H9 (cell line): ENCODE measurements around the gene EFTUD2. TPM values are rescaled to one million over a fixed set of nuclear protein-coding genes. Genes with fewer than 3 reads are reported as not detected.
A peak's percentile ranks its signal among the peaks of the same experiment; 100 is the strongest.

Experiments
- DNase-seq: peaks from one replicate; pipeline ENCODE4 v3.0.0-alpha.2; 2017
- H2AFZ ChIP-seq: one replicate; pipeline ENCODE4 v1.6.1; 2013; ENCODE audit warnings: mild to moderate bottlenecking, low read length, control low read depth, moderate library complexity
- H2AK5ac ChIP-seq: 2 replicates; pipeline ENCODE4 v1.6.1; 2013; ENCODE audit warnings: low read length, control low read depth, mixed read lengths; ENCODE audit not compliant: insufficient read length
- H2BK120ac ChIP-seq: one replicate; pipeline ENCODE4 v1.6.1; 2013; ENCODE audit warnings: low read depth, mild to moderate bottlenecking, low read length, control low read depth, inconsistent platforms; ENCODE audit not compliant: poor library complexity, severe bottlenecking
- H2BK12ac ChIP-seq: 2 replicates; pipeline ENCODE4 v1.6.1; 2013; ENCODE audit warnings: low read length, control low read depth, mixed read lengths, low read depth; ENCODE audit not compliant: insufficient read length
- H2BK15ac ChIP-seq: 2 replicates; pipeline ENCODE4 v1.6.1; 2013; ENCODE audit warnings: low read depth, low read length, control low read depth
- H2BK20ac ChIP-seq: one replicate; pipeline ENCODE4 v1.6.1; 2013; ENCODE audit warnings: low read depth, mild to moderate bottlenecking, low read length, control low read depth, inconsistent platforms; ENCODE audit not compliant: poor library complexity, severe bottlenecking
- H2BK5ac ChIP-seq: 2 replicates; pipeline ENCODE4 v1.6.1; 2013; ENCODE audit warnings: low read length, control low read depth, mixed read lengths; ENCODE audit not compliant: insufficient read length
- H3K14ac ChIP-seq: 2 replicates; pipeline ENCODE4 v1.6.1; 2013; ENCODE audit warnings: low read length, control low read depth; ENCODE audit not compliant: insufficient read depth
- H3K18ac ChIP-seq: 2 replicates; pipeline ENCODE4 v1.6.1; 2013; ENCODE audit warnings: low read depth, mild to moderate bottlenecking, mixed read lengths, low read length, control low read depth; ENCODE audit not compliant: insufficient read length
- H3K23ac ChIP-seq: 2 replicates; pipeline ENCODE4 v1.6.1; 2013; ENCODE audit warnings: low read length, control low read depth, mixed read lengths, low read depth; ENCODE audit not compliant: insufficient read length
- H3K23me2 ChIP-seq: 2 replicates; pipeline ENCODE4 v1.6.1; 2013; ENCODE audit warnings: low read depth, mild to moderate bottlenecking, mixed read lengths, low read length, control low read depth; ENCODE audit not compliant: insufficient read length, poor library complexity, severe bottlenecking
- H3K27ac ChIP-seq: 2 replicates; pipeline ENCODE4 v1.5.1; 2013; ENCODE audit warnings: low read length, control low read depth, mixed read lengths, low read depth; ENCODE audit not compliant: insufficient read length
- H3K27me3 ChIP-seq: 2 replicates; pipeline ENCODE4 v1.6.1; 2013; ENCODE audit warnings: low read length, control low read depth, inconsistent platforms; ENCODE audit not compliant: insufficient read depth
- H3K4ac ChIP-seq: 2 replicates; pipeline ENCODE4 v1.6.1; 2013; ENCODE audit warnings: low read depth, mild to moderate bottlenecking, control low read depth, inconsistent platforms, low read length, moderate library complexity
- H3K4me1 ChIP-seq: 2 replicates; pipeline ENCODE4 v1.6.1; 2013; ENCODE audit warnings: low read length, control low read depth, inconsistent platforms; ENCODE audit not compliant: insufficient read depth
- H3K4me2 ChIP-seq: 2 replicates; pipeline ENCODE4 v1.6.1; 2013; ENCODE audit warnings: low read length, control low read depth, mixed read lengths; ENCODE audit not compliant: insufficient read length, insufficient read depth
- H3K56ac ChIP-seq: 2 replicates; pipeline ENCODE4 v1.6.1; 2013; ENCODE audit warnings: low read depth, mild to moderate bottlenecking, mixed read lengths, low read length, control low read depth; ENCODE audit not compliant: insufficient read length
- H3K79me1 ChIP-seq: 2 replicates; pipeline ENCODE4 v1.6.1; 2013; ENCODE audit warnings: low read depth, mild to moderate bottlenecking, moderate library complexity, low read length, control low read depth, inconsistent platforms; ENCODE audit not compliant: insufficient read depth, poor library complexity, severe bottlenecking
- H3K79me2 ChIP-seq: 2 replicates; pipeline ENCODE4 v1.6.1; 2013; ENCODE audit warnings: low read length, control low read depth, inconsistent platforms; ENCODE audit not compliant: insufficient read depth
- H3K9ac ChIP-seq: 2 replicates; pipeline ENCODE4 v1.6.1; 2013; ENCODE audit warnings: low read length, control low read depth, mixed read lengths; ENCODE audit not compliant: insufficient read length; ENCODE audit errors: extremely low read depth
- H3K9me3 ChIP-seq: one replicate; pipeline ENCODE4 v1.6.1; 2013; ENCODE audit warnings: low read depth, low read length, inconsistent platforms; ENCODE audit not compliant: control insufficient read depth
- H3T11ph ChIP-seq: one replicate; pipeline ENCODE4 v1.6.1; 2013; ENCODE audit warnings: mild to moderate bottlenecking, low read length, control low read depth, inconsistent platforms
- H4K20me1 ChIP-seq: one replicate; pipeline ENCODE4 v1.6.1; 2013; ENCODE audit not compliant: control insufficient read depth, insufficient read length, insufficient read depth
- H4K5ac ChIP-seq: 2 replicates; pipeline ENCODE4 v1.6.1; 2013; ENCODE audit warnings: low read depth, mild to moderate bottlenecking, mixed read lengths, low read length, control low read depth; ENCODE audit not compliant: insufficient read length
- H4K8ac ChIP-seq: replicated peaks from 2 replicates; pipeline ENCODE4 v1.6.1; 2013; ENCODE audit warnings: low read length, control low read depth, mixed read lengths, low read depth; ENCODE audit not compliant: insufficient read length
- H4K91ac ChIP-seq: 2 replicates; pipeline ENCODE4 v1.6.1; 2013; ENCODE audit warnings: low read depth, mild to moderate bottlenecking, moderate library complexity, mixed read lengths, low read length, control low read depth; ENCODE audit not compliant: insufficient read length
- H3K27ac Mint-ChIP-seq, 3 experiments: 2 replicates in 2 of 3; 3 replicates in 1 of 3; pipeline ENCODE4 v1.8.0; 2020 to 2021; ENCODE audit warnings: mixed read lengths in 3 of 3, mild to moderate bottlenecking in 1 of 3, moderate library complexity in 1 of 3
- H3K27me3 Mint-ChIP-seq: 2 replicates; pipeline ENCODE4 v1.8.0; 2021; ENCODE audit warnings: low read depth, mild to moderate bottlenecking, moderate library complexity, mixed read lengths
- H3K36me3 Mint-ChIP-seq, 3 experiments: 2 replicates in 2 of 3; 3 replicates in 1 of 3; pipeline ENCODE4 v1.8.0; 2020 to 2021; ENCODE audit warnings: low read depth in 3 of 3, mixed read lengths in 3 of 3; ENCODE audit not compliant: insufficient read depth in 1 of 3
- H3K4me1 Mint-ChIP-seq, 2 experiments: 2 replicates each; pipeline ENCODE4 v1.8.0; 2020; ENCODE audit warnings: mixed read lengths in 2 of 2
- H3K4me3 Mint-ChIP-seq, 2 experiments: 2 replicates in 1 of 2; 3 replicates in 1 of 2; pipeline ENCODE4 v1.8.0; 2020 to 2021; ENCODE audit warnings: mild to moderate bottlenecking in 2 of 2, mixed read lengths in 2 of 2, moderate library complexity in 1 of 2
- H3K9me3 Mint-ChIP-seq, 2 experiments: 2 replicates in 1 of 2; 3 replicates in 1 of 2; pipeline ENCODE4 v1.8.0; 2020; ENCODE audit warnings: mild to moderate bottlenecking in 2 of 2, mixed read lengths in 2 of 2, moderate library complexity in 1 of 2
- WGBS: extraction: QIAGEN DNeasy Blood & Tissue Kit; methylation state at CpG from one replicate; pipeline ENCODE4 v1.1.7; 2013; ENCODE audit warnings: missing lambda C conversion rate, low lambda C conversion rate, mixed read lengths; ENCODE audit not compliant: insufficient read length; ENCODE audit errors: extremely low coverage; 5-methylcytosine and 5-hydroxymethylcytosine counted together
- total RNA-seq: library from RNA; stranded (reverse); gene quantifications from 2 replicates; pipeline ENCODE4 v1.2.1, GENCODE V29; 2021
- TF ChIP-seq, protein P1 (sequence below): fragments of 200-600 bp; sonication (generic); conservative IDR thresholded peaks from 3 replicates; pipeline ENCODE4 v1.8.0; 2021; ENCODE audit warnings: antibody characterized with exemption, mild to moderate bottlenecking

The EFTUD2 gene
- total RNA-seq, 1 experiment from 2014 or later: 150 TPM

GRCh38 chr17:44828919-44829522 lies 70.2 kb downstream of the EFTUD2 start:
- Mint-ChIP-seq H3K36me3 (peaks cover 0 to 10% (median 3%) of the 10 kb centered on the region in 3 experiments; a peak in 2 of 7 replicates), H3K4me1 (peaks cover 27 to 42% of the 10 kb centered on the region in 2 experiments)
- H2AK5ac ChIP-seq: no peak overlapping the region

More at GRCh38 chr17:44828919-44829522, 70.2 kb downstream of the EFTUD2 start:
- DNase-seq: no peak
- Histone ChIP-seq H3K18ac (peak overlapping the region; percentile 58), H3K9me3 (no peaks in the 10 kb centered on the region), H3K4me2 (peak overlapping the region; percentile 81), H2BK15ac (no peak overlapping the region), H3K27me3 (no peaks in the 10 kb centered on the region), H3K4me1 (no peaks in the 10 kb centered on the region; the same call in 1 of the 2 replicates), H4K5ac (no peak overlapping the region), H3K14ac (peak overlapping the region; percentile 30; the same call in 1 of the 2 replicates), H3K4ac (no peak overlapping the region; the same call in 1 of the 2 replicates), H4K8ac (no peak overlapping the region), H3K79me2 (peaks cover 42% of the 10 kb centered on the region; the same call in 1 of the 2 replicates), H4K20me1 (no peaks in the 10 kb centered on the region), H3K27ac (no peak overlapping the region), H3K23me2 (peaks cover 8% of the 10 kb centered on the region), H3K9ac (peak overlapping the region; percentile 90), H3K23ac (no peak overlapping the region), H2AFZ (no peak overlapping the region), H2BK12ac (no peak overlapping the region), H3T11ph (no peak overlapping the region), H3K56ac (no peak overlapping the region), H2BK120ac (no peak overlapping the region), H4K91ac (no peak overlapping the region), H2BK20ac (no peak overlapping the region), H2BK5ac (no peak overlapping the region), H3K79me1 (peaks cover 3% of the 10 kb centered on the region)
- Mint-ChIP-seq H3K27ac (peak overlapping the region; percentile 78 to 96 (median 78)), H3K27me3 (peaks cover 3% of the 10 kb centered on the region), H3K4me3 (peak overlapping the region; percentile 83 to 97), H3K9me3 (peaks cover 0 to 7% of the 10 kb centered on the region in 2 experiments; a peak in 3 of 5 replicates)
- TF ChIP-seq, protein P1, sequence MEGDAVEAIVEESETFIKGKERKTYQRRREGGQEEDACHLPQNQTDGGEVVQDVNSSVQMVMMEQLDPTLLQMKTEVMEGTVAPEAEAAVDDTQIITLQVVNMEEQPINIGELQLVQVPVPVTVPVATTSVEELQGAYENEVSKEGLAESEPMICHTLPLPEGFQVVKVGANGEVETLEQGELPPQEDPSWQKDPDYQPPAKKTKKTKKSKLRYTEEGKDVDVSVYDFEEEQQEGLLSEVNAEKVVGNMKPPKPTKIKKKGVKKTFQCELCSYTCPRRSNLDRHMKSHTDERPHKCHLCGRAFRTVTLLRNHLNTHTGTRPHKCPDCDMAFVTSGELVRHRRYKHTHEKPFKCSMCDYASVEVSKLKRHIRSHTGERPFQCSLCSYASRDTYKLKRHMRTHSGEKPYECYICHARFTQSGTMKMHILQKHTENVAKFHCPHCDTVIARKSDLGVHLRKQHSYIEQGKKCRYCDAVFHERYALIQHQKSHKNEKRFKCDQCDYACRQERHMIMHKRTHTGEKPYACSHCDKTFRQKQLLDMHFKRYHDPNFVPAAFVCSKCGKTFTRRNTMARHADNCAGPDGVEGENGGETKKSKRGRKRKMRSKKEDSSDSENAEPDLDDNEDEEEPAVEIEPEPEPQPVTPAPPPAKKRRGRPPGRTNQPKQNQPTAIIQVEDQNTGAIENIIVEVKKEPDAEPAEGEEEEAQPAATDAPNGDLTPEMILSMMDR: no peak
- WGBS: no CpG with 5 or more reads among the region's 21 CpGs
